A673 (cell line): ENCODE results near the gene RASL10B.

Experiments
- EZH2 ChIP-seq: fragments of 200-600 bp; sonication (generic); IDR thresholded peaks from 2 replicates; pipeline ENCODE4 v1.6.1; 2017; ENCODE audit warnings: borderline replicate concordance, low read depth, mild to moderate bottlenecking, mixed read lengths, antibody characterized with exemption, low read length; ENCODE audit not compliant: poor library complexity, severe bottlenecking
- TF ChIP-seq, protein P1 (sequence below): fragments of 300-800, 200-600 bp; sonication (generic); conservative IDR thresholded peaks from 2 replicates; pipeline ENCODE4 v1.5.1; 2017; ENCODE audit warnings: low read depth, mild to moderate bottlenecking, antibody characterized with exemption, low read length, moderate library complexity, mixed read lengths

DNA sequence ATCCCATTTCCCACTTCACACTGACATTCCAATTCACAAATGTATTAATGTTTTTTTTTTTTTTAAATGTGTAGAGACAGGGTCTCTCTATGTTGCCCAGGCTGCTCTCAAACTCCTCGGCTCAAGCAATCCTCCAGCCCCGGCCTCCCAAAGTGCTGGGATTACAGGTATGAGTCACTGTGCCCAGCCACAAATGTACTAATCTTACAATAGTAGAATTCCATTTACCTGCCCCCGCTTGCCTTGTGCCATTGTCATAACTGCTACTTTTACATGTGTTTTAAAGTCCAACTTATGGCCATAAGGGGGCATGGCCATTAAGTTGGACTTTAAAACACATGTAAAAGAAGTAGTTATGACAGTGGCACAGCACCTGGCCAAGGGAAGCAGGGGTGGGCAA is 59.4 kb downstream of the RASL10B start:
- TF ChIP-seq, protein P1, sequence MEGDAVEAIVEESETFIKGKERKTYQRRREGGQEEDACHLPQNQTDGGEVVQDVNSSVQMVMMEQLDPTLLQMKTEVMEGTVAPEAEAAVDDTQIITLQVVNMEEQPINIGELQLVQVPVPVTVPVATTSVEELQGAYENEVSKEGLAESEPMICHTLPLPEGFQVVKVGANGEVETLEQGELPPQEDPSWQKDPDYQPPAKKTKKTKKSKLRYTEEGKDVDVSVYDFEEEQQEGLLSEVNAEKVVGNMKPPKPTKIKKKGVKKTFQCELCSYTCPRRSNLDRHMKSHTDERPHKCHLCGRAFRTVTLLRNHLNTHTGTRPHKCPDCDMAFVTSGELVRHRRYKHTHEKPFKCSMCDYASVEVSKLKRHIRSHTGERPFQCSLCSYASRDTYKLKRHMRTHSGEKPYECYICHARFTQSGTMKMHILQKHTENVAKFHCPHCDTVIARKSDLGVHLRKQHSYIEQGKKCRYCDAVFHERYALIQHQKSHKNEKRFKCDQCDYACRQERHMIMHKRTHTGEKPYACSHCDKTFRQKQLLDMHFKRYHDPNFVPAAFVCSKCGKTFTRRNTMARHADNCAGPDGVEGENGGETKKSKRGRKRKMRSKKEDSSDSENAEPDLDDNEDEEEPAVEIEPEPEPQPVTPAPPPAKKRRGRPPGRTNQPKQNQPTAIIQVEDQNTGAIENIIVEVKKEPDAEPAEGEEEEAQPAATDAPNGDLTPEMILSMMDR = no peak
- no peak for TF ChIP-seq EZH2
